GM20431 (cell line): ENCODE data around the gene TAF4.

Experiments used
- in situ Hi-C: fragments of 300-500 bp; cut with MseI, MboI; formaldehyde crosslinking; loops from one replicate; pipeline ENCODE4 v1.15.0; 2020; ENCODE audit warnings: low sequenced_read_pairs; ENCODE audit not compliant: unreplicated experiment

TAF4 gene

DNA sequence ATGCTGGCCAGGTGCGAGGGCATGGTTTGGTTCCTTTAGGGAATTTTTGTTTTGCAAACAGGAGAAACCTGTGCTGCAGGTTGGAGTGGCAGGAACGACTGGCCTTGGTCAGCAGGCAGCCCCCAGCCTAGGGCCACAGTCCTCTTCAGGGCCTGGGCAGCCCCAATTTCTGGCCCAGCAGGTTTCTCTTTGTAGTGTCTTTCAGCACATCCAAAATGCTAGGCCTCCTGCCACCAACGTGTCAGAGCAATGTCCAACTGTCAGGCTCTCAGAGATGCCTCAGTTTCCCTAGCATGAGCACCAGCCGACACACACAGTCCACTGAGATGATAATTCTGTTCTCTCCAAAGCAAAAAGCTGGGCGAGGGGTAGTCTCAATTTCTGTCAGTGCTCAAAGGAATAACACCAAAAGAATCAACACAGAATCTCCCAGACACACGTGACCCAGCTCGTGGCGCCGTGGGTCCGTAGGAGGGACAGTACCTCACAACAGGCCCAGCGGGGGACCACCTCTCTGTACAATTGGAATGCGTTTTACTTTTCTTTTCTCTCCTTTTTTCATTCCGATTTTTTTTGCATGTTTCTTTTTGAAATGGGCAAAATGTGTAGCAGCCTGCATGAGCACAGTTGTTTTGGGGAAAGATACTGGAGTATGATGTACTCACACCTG lies 125.9 kb downstream of the TAF4 start:
- in situ Hi-C loops = no loop called here

- in situ Hi-C loops = no loop called here
Measured at GRCh38 chr20:61938839-61939690, 126.6 kb downstream of the TAF4 start.

DNA sequence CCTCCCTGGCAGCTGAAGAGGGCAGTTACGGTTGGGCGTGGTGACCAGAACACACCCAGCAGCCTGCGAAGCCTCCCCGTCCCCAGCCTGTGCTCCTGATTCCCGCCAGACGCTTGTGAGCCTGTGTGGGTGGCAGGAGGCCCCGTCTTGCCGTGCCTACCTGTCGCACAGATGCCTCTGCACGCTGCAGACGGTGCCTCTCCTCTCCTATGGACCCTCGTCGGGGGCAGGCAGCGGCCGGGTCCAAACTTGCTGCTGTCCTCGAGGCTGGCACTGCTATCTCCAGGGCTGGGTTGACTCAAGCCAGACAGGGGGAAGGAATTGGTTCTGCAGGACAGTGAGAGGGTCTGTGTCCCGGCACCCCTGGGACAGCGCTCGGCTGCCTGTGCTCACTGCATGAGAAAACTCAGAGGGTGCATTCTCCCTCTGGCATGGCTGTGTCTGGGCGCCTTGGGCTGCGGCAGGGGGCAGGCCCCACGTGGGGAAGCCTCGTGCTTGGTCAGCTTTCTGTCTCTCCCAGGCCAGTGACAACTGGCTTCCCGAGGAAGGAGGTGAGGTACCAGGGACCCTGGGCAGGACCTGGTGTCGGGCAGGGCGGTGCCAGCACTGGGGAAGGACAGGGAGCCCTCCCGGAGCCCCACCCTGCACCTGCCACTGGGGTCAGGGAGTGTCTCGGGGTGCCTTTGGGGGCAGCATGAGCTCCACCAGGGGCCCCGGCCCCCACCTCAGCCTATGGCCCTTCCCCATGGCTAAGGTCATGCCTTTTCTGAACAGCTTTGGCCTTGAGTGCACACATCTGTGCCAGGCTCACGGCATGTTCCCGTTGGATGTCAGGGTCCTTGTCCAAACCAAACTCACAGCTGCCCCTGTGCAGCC lies 127.5 kb downstream of the TAF4 start:
- in situ Hi-C loops = no loop called here

GRCh38 chr20:61937146-61937962 lies 128.3 kb downstream of the TAF4 start:
- in situ Hi-C loops = no loop called here

DNA sequence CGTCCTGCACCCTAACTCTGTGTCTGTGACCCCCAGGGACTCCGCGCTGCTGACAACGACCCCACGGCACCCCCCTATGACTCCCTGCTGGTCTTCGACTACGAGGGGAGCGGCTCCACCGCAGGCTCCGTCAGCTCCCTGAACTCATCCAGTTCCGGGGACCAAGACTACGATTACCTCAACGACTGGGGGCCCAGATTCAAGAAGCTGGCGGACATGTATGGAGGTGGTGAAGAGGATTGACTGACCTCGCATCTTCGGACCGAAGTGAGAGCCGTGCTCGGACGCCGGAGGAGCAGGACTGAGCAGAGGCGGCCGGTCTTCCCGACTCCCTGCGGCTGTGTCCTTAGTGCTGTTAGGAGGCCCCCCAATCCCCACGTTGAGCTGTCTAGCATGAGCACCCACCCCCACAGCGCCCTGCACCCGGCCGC lies 129.0 kb downstream of the TAF4 start:
- in situ Hi-C loops = no loop called here

- in situ Hi-C loops = no loop called here
Measured at GRCh38 chr20:61935926-61936700, 129.6 kb downstream of the TAF4 start.

DNA sequence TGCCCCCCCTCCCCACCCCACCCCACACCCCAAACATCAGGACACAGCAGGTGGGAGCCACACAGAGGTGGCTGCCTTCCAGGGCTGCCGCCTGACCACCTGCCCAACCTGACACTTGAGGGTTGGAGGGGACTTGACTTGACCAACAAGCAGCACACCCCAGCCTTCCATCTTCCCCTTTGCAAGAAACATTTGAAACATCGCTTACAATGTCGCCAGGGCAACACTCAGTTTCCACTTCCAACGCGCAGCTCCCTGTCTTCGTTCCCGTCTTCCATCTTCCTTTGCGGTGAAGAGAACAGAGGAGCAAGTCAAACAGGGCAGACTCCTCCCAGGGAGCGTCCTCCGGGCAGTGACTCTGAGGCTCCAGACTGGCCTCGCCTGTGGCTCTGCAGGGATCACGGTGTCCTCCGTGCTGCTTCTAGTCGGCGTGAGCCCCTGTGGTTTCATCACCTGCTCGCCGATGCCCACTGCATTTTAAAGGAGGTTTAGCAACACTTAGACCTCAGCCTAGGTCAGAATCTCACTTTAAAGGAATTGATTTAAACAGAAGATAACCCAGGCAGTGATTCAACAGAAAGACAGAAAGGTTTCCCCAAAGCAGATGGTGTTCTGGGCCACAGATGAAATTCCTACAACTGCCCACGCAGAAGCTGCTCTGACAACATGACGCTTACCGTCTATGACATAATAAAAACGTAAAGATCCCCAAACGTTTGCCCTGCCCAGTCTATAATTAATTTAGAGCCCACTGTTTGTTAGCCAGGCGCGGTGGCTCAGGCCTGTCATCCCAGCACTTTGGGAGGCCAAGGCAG lies 130.8 kb downstream of the TAF4 start:
- in situ Hi-C loops = no loop called here

- in situ Hi-C loops = no loop called here
Measured at GRCh38 chr20:61933951-61934715, 131.5 kb downstream of the TAF4 start.

DNA sequence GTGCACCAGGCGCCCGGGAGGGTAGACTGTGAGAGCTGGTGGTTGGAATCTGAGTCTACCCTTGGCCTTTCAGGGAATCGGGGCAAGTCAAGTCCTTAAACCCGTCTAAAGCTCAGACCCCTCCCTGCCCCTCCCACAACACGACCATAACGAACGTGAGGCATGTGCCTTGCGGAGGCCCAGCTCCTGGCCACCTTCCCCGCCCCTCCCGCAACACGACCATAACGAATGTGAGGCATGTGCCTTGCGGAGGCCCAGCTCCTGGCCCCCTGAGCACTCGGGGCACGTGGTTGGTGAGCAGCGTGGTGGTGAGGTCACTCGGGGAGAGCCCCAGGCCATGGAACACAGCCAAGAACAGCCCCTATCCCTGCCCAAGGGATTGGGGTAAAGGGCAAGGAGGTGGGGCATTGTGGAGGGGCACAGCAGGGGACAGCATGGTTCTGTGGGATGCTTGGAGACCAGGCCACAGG lies 132.2 kb downstream of the TAF4 start:
- in situ Hi-C loops = no loop called here

DNA sequence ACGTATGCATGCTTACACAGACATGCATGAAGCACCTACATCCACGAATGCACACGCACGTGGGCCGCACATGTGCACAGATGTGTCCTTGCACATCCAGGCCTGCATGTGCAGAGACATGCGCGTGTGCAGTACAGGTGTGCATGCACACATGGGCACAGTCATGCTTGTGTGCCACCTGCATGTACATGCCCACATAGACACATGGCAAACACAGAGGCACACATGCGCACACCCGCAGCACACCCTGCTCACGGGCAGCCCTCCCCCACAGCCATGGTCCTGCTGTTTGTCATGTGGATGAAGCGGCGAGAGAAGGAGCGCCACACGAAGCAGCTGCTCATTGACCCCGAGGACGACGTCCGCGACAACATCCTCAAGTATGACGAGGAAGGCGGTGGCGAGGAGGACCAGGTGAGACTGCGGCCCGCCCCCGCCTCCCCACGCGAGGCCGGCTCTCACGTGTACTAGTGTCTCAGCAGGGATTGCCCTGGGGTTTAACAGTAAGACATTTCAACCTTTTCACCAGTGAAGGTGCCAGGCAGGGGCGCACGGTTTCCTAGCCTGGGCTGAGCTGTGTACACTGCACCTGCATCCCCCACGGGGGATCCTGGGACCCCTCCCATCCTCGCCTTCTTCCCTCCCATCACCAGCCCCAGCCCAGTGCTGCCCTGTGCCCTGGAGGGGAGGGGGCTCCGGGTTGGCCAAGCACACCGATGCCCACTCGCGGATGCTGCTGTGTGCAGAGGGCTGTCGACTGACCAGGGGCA lies 132.8 kb downstream of the TAF4 start:
- in situ Hi-C loops = no loop called here

DNA sequence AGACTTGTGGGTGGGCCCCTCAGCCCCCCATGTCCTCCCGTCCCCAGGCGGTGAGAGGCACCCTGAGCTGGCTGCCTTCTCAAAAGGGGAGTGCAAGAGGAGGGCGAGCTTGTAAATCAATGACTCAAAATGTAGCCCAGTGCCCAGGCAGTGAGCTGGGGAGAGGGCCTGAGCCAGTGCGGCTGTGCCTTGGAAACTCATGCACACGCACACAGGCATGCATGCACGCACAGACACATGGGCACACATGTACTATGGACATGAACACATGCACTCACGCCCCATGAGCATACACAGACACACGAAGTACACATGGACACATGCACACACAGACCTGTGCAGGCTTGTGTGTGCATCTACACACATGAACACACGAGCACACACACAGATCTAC lies 133.5 kb downstream of the TAF4 start:
- in situ Hi-C loops = no loop called here

- in situ Hi-C loops = no loop called here
Measured at GRCh38 chr20:61931476-61932198, 134.0 kb downstream of the TAF4 start.

DNA sequence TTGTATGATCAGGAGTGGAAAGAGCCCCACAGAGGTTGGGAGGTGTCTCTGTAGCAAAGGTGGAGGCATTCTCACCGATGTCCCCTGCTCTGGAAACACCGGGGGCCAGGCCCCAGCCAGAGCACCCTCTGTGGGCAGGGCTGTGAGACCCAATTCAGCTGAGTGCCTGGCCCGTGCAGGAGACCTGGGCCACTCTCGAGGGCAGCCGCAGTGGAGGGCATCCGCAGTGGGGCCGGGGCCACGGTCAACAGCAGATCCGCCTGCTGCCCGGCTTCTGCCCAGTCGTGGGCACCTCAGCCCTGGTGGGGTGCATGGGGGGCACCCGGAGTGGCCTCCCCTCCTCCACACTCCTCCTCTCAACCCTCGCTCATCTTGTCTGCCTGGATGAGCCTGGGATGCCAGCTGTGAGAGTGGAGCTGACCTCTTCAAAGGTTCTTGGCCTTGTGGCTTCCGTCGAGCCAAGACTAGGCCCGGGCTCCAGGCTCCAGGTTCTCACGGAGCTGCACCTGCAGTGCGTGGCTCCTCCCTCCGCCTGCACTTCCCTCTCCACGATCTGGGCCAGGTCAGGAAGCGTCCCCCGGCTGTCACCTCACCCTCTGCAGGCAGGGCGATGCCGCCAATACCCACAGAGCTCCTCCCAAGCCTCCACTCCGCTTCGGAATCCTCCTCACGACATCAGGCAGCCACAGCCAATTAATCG lies 134.8 kb downstream of the TAF4 start:
- in situ Hi-C loops = no loop called here

DNA sequence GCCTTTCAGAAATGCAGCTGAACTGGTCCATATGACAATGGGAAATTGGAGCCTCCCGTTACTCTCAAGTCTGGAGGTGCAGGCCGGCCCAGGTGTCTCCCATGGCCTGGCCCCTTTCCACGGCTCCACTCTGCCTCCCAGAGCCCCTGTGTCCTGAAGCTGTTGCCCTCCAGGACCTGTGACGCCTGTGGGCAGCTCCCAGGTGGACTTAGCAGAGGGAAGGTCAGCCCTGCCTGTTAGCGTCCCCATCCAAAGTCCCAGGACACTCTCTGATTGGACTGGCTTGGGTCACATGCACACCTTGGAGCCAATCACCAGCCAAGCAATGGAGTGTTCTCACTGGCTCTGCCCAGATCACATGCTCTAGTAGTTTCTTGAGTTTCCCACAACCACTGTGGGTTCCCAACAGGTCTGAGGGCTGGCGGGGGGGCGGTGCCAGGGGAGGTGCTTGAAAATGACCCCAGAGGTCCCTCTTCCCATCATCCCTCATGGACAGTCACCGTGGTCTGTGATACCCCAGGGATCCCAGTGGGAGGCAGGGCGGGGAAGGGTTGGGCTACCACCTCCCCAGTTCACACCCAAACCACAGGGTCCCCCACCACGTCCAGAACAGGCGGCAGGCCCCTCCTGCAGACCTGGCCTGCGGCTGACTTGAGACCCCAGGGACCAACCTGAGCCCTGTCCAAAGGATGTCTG lies 135.6 kb downstream of the TAF4 start:
- in situ Hi-C loops = no loop called here

DNA sequence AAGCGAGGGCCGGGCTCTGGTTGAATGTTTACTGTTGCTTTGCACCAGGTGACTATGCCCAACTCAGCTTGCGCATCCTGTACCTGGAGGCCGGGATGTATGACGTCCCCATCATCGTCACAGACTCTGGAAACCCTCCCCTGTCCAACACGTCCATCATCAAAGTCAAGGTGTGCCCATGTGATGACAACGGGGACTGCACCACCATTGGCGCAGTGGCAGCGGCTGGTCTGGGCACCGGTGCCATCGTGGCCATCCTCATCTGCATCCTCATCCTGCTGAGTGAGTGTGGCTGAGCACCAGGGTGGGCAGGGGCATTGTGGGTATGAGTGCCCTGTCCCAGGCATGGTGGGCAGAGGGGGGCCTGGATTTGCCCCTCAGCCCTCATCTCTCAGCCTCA lies 136.1 kb downstream of the TAF4 start:
- in situ Hi-C loops = no loop called here
